Measurements from ENCODE around the gene DGKG. TPM values are rescaled to one million over a fixed set of nuclear protein-coding genes. Genes with fewer than 3 reads are reported as not detected.

DGKG gene
- total RNA-seq, 2 donors from 2014 or later, result 0.42 to 1.0 TPM

DNA sequence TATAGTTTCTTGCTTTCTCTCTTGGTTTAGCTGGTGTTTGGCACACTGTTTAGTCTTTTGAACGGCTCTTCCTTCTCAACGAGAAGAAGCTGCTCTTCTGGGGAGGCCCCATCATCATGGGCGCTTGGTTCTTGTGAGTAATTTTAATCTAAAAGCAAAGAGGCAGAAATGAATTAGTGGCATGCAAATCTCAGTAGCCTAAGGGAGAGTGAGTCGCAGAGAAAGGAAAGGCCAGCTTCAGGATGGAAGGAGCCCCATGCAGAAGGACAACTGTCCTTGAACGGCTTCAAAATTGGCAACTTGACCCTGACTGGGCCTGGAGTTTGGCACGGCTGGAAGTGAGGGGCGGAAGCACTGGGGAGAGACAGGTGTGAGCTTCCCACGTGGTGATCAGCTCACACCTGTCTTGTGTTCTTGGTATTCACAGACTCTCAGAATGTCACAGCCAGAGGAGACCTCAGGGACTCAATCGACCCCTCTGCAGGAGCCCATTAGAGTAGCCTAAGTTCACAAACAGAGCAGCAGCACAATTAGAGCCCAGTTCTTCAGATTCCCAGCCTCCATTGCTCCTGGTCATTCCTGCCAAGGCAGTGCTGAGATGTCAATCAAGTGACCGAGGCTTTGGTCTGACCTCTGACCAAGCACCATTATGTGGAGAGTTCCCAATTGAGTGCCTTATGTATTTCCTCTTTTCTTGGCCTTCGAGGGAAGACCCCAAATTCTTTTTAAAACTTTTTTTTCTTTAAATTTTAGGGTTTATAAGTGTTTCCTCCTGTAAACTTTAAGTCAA lies 211.8 kb downstream of the DGKG start:
- Mint-ChIP-seq H3K27ac (no peak overlapping the region), H3K4me1 (ENCODE audit: low read depth) (peaks cover 33% of the 10 kb centered on the region), H3K9me3 (peaks cover 0 to 2% of the 10 kb centered on the region in 2 donors), H3K27me3 (ENCODE audit: low read depth) (peaks cover 57% of the 10 kb centered on the region), H3K36me3 (ENCODE audit: insufficient read depth in 2 of 2) (peaks cover 2% of the 10 kb centered on the region in 2 donors), H3K4me3 (no peak overlapping the region)
- DNase-seq (no peak), ATAC-seq (replicated peaks in 1 of 2) (no peak)

DNA sequence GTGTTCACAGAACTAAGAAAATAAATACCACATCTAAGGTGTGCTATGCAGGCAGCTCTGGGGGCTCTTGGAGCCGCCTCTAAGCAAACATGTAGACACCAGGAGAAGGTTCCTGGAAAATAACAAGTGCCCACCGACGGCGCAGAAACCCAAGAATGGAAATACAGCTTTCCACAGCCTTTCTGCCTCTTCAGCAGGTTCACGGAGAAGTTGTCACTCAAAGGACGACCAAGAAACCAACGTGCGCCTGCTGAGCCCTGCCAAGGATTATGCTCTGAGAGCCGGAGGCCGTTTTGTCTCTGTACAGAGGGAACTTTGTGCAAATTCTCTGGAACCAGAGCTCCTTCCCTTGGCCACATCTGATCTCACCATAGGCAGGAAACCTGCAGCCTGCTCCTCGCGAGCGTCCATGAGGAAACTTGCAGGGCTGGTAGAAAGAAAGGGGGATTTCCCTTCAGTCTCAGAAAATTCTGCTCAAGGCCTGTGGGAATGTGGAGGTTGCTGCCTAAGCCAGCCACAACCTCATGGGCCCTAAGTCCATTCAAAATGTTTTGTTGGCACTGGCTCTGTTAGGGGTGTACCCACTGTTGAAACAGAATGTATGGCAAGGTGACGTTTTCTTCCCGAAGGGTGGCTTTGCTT lies 212.6 kb downstream of the DGKG start:
- Mint-ChIP-seq H3K9me3 (peaks cover 0 to 2% of the 10 kb centered on the region in 2 donors), H3K4me3 (no peak overlapping the region), H3K4me1 (ENCODE audit: low read depth) (peaks cover 33% of the 10 kb centered on the region), H3K27ac (no peak overlapping the region), H3K27me3 (ENCODE audit: low read depth) (peaks cover 52% of the 10 kb centered on the region), H3K36me3 (ENCODE audit: insufficient read depth in 2 of 2) (peaks cover 2% of the 10 kb centered on the region in 2 donors)
- ATAC-seq (replicated peaks in 1 of 2) (no peak), DNase-seq (no peak)

DNA sequence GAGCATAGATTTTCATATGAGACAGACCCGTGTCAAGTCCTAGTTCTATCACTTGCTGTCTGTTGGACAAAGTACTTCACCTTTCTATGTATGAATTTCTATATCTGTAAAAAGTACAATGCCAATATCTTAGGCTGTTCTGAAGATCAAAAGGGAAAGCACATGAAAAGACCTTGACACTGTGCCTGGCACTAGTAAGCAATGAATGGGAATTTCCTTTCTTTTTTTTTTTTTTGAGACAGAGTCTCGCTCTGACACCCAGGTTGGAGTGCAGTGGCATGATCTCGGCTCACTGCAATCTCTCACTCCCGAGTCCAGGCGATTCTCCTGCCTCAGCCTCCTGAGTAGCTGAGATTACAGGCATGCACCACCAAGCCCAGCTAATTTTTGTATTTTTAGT lies 217.8 kb downstream of the DGKG start:
- Mint-ChIP-seq H3K4me1 (ENCODE audit: low read depth) (no peaks in the 10 kb centered on the region), H3K36me3 (ENCODE audit: insufficient read depth in 2 of 2) (no peaks in the 10 kb centered on the region), H3K4me3 (no peak overlapping the region), H3K27ac (no peak overlapping the region), H3K9me3 (no peaks in the 10 kb centered on the region), H3K27me3 (ENCODE audit: low read depth) (peaks cover 31% of the 10 kb centered on the region)
- no peak for ATAC-seq (replicated peaks in 1 of 2)
- no peak for DNase-seq

DNA sequence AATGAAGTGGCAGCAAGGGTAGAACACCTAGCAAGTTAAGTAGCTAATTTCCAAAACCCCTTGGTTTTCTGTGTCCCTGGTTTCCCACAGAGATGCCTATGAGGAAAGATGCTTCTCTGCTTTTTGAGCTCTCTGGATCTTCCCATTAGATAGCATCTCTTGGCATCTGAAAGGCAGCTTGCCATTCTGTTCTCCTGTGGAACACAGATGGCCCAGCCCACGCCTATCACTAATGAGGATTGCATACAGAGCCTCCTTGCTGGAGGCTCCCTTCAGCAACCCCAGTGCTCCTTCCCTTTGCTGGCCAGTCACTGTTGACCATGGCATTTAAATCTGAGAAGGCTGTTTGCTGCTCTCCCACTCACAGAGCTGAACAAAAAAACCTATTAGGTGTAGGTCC lies 218.8 kb downstream of the DGKG start:
- Mint-ChIP-seq H3K36me3 (ENCODE audit: insufficient read depth in 2 of 2) (no peaks in the 10 kb centered on the region), H3K9me3 (no peaks in the 10 kb centered on the region), H3K4me3 (no peak overlapping the region), H3K27ac (no peak overlapping the region), H3K4me1 (ENCODE audit: low read depth) (no peaks in the 10 kb centered on the region), H3K27me3 (ENCODE audit: low read depth) (peaks cover 31% of the 10 kb centered on the region)
- DNase-seq (no peak), ATAC-seq (replicated peaks in 1 of 2) (no peak)

DNA sequence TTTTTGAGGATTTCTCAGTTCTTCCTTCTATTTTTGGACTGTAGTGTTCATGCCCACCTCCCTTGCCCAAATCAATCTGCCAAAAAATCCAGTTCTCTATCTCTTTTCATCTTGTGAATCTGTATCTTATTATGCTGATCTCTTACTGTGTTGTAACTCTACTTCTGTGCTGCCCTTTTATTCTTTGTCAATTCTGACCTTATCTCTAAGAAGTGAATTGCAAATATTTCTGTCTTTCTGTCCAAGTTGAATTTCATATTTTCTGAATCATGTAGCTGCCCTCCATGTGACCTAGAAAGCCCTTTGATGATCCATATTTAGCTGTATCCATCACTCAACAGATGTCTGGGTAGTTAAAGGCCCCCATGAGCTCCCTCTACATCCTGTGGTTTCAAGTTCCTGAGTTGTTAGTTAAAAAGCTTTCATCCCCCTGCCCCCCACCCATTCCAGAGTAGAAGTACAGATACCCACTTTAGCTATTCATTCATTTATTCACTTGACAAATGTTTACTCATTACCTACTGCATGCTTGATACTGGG lies 219.6 kb downstream of the DGKG start:
- H3K9me3 Mint-ChIP-seq, result no peaks in the 10 kb centered on the region
- no peak for ATAC-seq (replicated peaks in 1 of 2)
- H3K27me3 Mint-ChIP-seq (ENCODE audit: low read depth), result peaks cover 31% of the 10 kb centered on the region
- H3K4me3 Mint-ChIP-seq, result no peak overlapping the region
- H3K36me3 Mint-ChIP-seq (ENCODE audit: insufficient read depth in 2 of 2), result no peaks in the 10 kb centered on the region
- H3K4me1 Mint-ChIP-seq (ENCODE audit: low read depth), result no peaks in the 10 kb centered on the region
- H3K27ac Mint-ChIP-seq, result no peak overlapping the region
- no peak for DNase-seq

DNA sequence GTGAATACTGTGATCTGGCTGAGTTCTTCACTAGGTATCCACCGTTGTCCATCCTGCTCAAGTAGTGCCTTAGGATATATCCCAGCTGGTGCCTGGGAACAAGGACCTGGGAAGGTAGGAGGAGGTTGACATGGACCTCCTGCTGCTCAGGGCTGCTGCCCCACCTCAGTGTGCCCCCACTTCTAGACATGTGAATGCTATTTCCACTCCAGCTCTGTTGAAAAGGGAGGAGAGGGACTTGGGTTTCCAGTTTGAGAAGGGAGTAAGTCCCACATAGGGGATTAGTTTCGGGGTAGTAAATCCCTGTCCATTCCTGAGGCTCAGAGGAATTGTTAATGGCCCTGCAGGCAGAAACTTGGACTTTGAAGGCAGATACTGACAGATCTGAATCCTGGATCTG lies 220.2 kb downstream of the DGKG start:
- DNase-seq, result no peak
- Mint-ChIP-seq H3K36me3 (ENCODE audit: insufficient read depth in 2 of 2) (no peaks in the 10 kb centered on the region), H3K4me3 (no peak overlapping the region), H3K4me1 (ENCODE audit: low read depth) (no peaks in the 10 kb centered on the region), H3K27me3 (ENCODE audit: low read depth) (peaks cover 31% of the 10 kb centered on the region), H3K27ac (no peak overlapping the region), H3K9me3 (no peaks in the 10 kb centered on the region)
- ATAC-seq (replicated peaks in 1 of 2), result no peak

DNA sequence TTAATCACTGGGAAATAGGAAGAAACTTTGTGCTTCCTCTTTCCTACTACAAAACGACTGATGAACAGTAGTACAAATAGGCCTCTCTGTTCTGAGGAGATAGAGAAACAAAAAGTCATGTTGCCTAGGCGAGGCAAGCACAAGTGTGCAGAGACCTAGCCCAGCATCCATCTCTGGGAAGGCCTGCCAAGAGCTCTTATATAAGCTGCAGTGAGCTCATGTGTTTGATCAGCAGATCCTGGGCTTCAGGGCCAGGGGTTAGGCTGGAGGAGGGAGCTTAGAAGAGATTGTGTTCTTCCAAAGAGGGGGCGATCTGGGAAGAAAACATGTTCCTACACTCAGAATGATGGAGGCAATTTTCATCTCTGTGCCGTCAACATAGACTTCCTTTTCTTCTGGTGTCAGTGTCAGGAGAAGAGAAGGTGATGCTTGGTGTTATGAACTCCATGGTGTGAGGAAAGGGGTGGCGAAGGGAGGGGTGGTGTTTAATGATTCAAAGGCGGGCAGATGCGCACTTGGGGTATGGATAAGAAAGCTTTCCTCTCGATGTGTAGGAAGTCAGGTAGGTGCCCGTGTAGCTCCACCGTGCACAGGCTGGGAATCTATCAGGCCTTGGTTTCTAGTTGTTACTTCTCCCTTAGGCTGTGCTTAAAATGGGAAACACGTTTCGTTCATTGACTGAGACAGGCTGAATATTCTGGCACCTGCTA lies 223.6 kb downstream of the DGKG start:
- Mint-ChIP-seq H3K9me3 (no peaks in the 10 kb centered on the region), H3K27me3 (ENCODE audit: low read depth) (peaks cover 44% of the 10 kb centered on the region), H3K27ac (no peak overlapping the region), H3K4me3 (no peak overlapping the region), H3K4me1 (ENCODE audit: low read depth) (no peaks in the 10 kb centered on the region), H3K36me3 (ENCODE audit: insufficient read depth in 2 of 2) (no peaks in the 10 kb centered on the region)
- DNase-seq (no peak), ATAC-seq (replicated peaks in 1 of 2) (no peak)

DNA sequence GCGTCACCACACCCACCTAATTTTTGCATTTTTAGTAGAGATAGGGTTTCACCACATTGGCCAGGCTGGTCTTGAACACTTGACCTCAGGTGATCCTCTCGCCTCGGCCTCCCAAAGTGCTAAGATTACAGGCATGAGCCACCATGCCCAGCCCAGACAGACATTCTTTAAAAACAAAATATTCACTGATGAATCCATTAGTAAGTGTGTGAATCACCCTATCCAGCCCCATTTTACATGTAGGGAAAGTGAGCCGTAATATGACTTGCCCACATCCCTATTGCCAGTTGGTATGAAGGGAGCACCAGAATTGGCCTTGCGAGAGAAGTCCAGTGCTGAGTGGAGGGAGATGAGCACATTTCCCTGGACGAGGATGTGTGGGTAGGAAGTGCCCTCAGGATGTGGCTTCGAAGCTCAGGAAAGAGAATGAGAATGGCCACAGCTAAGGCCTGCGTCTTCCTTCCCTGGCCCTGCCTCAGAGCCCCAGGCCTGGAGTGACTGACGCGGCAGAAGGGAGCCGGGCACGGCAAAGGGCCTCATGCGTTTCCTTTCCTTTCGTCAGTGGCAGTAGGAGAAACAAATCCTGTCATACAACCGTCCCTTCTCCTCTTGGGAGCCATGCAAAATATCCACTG lies 224.9 kb downstream of the DGKG start:
- no peaks in the 10 kb centered on the region for H3K9me3 Mint-ChIP-seq
- no peak overlapping the region for H3K4me3 Mint-ChIP-seq
- ATAC-seq (replicated peaks in 1 of 2) (no peak), DNase-seq (no peak)
- peaks cover 33% of the 10 kb centered on the region for H3K27me3 Mint-ChIP-seq (ENCODE audit: low read depth)
- no peaks in the 10 kb centered on the region for H3K4me1 Mint-ChIP-seq (ENCODE audit: low read depth)
- H3K36me3 Mint-ChIP-seq (ENCODE audit: insufficient read depth in 2 of 2), result no peaks in the 10 kb centered on the region
- H3K27ac Mint-ChIP-seq, result no peak overlapping the region

DNA sequence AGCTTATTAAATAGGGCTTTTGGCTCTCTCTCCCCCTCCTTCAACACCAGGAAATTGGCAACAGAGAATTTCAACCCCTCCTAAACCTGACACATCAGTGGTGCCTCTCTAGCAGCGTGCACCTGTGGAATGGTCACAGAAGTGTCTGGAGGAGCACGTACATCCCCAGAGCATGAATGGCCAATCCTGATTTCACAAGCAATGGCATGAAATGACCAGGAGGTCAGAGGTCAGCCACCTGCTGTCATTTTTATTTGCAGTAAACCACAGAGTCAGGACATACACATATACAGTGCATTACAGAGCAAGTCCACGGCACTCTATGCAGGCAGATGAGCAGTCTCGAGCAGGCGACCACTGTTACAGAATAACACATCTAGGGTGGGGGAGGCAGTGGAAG lies 228.1 kb downstream of the DGKG start:
- Mint-ChIP-seq H3K36me3 (ENCODE audit: insufficient read depth in 2 of 2) (no peaks in the 10 kb centered on the region), H3K27me3 (ENCODE audit: low read depth) (peaks cover 38% of the 10 kb centered on the region), H3K9me3 (no peaks in the 10 kb centered on the region), H3K27ac (no peak overlapping the region), H3K4me3 (no peak overlapping the region), H3K4me1 (ENCODE audit: low read depth) (no peaks in the 10 kb centered on the region)
- ATAC-seq (replicated peaks in 1 of 2) (no peak), DNase-seq (no peak)

DNA sequence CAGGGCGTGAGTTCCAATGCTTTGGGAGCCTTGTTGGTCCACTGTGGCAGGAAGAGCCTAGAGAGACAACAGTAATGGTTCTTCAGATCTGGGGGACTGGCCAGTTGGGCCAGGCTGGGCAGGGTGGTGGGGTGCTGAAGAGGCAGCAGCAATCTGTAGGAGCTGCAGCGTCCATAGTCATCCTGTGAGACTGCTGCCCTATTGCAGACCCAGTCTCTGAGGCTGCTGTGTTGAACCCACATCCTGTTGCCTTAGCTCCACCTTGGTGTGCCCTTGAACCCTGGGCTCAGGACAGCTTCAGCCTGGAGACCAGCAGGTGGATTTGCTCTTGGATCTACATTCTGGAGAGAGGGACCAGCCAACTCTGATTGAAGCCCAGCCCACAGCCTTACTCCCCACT lies 229.5 kb downstream of the DGKG start:
- Mint-ChIP-seq H3K9me3 (no peaks in the 10 kb centered on the region), H3K4me1 (ENCODE audit: low read depth) (no peaks in the 10 kb centered on the region), H3K36me3 (ENCODE audit: insufficient read depth in 2 of 2) (no peaks in the 10 kb centered on the region), H3K27ac (no peak overlapping the region), H3K4me3 (no peak overlapping the region), H3K27me3 (ENCODE audit: low read depth) (peaks cover 43% of the 10 kb centered on the region)
- ATAC-seq (replicated peaks in 1 of 2) (no peak), DNase-seq (no peak)

DNA sequence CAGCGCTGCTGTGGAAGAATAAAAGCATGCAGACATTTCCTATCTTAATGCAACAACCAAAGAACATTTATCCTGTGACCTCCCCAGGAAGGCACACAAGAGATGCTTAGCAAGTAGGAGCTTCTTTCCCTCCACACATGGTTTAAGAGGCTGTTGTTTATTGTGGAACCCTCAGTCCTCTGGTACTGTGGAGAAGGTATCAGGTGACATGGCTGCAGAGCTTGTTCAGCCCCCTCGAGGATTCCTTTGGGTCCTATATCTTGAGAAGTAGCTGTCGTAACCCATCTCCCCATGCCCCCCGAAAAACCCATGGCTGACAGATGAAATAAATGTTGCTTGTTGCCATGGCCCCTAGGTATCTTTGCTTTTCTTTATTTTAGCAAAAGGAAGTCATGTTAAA lies 232.8 kb downstream of the DGKG start:
- ATAC-seq (replicated peaks in 1 of 2) (no peak), DNase-seq (no peak)
- H3K4me1 Mint-ChIP-seq (ENCODE audit: low read depth), result no peaks in the 10 kb centered on the region
- H3K36me3 Mint-ChIP-seq (ENCODE audit: insufficient read depth in 2 of 2), result no peaks in the 10 kb centered on the region
- H3K9me3 Mint-ChIP-seq, result peaks cover 2 to 3% of the 10 kb centered on the region in 2 donors
- H3K4me3 Mint-ChIP-seq, result no peak overlapping the region
- H3K27ac Mint-ChIP-seq, result no peak overlapping the region
- peaks cover 45% of the 10 kb centered on the region for H3K27me3 Mint-ChIP-seq (ENCODE audit: low read depth)

DNA sequence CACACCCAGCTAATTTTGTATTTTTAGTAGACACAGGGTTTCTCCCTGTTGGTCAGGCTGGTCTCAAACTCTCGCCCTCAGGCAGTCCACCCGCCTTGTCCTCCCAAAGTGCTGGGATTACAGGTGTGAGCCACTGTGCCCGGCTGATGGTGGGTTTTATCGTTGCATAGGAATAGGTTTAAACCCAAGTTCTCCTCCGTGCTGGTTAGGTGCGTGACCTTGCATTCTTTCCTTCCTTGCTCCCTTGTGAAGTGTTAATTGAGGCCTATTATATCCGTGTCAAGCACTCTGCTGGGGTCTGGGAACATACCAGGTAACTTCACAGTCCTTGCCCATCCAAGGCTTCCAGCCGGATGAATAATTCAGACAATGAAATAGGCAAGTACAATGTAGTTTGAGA lies 233.9 kb downstream of the DGKG start:
- Mint-ChIP-seq H3K27me3 (ENCODE audit: low read depth) (peaks cover 46% of the 10 kb centered on the region), H3K27ac (no peak overlapping the region), H3K36me3 (ENCODE audit: insufficient read depth in 2 of 2) (no peaks in the 10 kb centered on the region), H3K4me3 (no peak overlapping the region), H3K4me1 (ENCODE audit: low read depth) (no peaks in the 10 kb centered on the region), H3K9me3 (peaks cover 2 to 3% of the 10 kb centered on the region in 2 donors)
- ATAC-seq (replicated peaks in 1 of 2) (no peak), DNase-seq (no peak)

DNA sequence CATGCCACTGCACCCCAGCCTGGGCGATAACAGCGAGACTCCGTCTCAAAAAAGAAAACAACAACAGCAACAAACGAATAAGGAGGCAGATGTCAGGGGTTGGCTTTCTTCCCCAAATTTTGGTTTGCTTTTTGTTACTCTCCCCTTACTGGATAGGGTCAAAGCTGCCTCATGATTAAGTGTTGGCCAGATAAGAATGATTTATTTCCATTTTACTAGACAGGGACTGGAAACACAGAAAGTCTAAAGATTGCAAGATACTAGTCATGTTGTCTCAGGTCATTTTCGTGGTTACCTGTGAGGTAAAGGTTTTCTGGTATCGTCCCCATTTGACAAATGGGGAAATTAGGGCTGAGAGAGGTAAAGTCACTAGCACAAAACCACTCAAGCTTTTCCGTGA lies 234.6 kb downstream of the DGKG start:
- H3K4me3 Mint-ChIP-seq, result no peak overlapping the region
- H3K4me1 Mint-ChIP-seq (ENCODE audit: low read depth), result no peaks in the 10 kb centered on the region
- ATAC-seq (replicated peaks in 1 of 2) (no peak), DNase-seq (no peak)
- H3K27ac Mint-ChIP-seq, result no peak overlapping the region
- no peaks in the 10 kb centered on the region for H3K36me3 Mint-ChIP-seq (ENCODE audit: insufficient read depth in 2 of 2)
- peaks cover 2 to 3% of the 10 kb centered on the region in 2 donors for H3K9me3 Mint-ChIP-seq
- H3K27me3 Mint-ChIP-seq (ENCODE audit: low read depth), result peaks cover 53% of the 10 kb centered on the region

All from activated T-cell treated with anti-CD3 and anti-CD28 coated beads, Interleukin-2, amount 50 U/mL, for 72 hours (primary cell).